Measurements from ENCODE around the gene MPPED2. TPM values are rescaled to one million over a fixed set of nuclear protein-coding genes. Genes with fewer than 3 reads are reported as not detected.

Gene MPPED2, protein sequence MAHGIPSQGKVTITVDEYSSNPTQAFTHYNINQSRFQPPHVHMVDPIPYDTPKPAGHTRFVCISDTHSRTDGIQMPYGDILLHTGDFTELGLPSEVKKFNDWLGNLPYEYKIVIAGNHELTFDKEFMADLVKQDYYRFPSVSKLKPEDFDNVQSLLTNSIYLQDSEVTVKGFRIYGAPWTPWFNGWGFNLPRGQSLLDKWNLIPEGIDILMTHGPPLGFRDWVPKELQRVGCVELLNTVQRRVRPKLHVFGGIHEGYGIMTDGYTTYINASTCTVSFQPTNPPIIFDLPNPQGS
- 1 to 10 TPM in 2 of 3 donors, under 1 TPM in 1; 0.99 to 4.2 (median 2.5) TPM for total RNA-seq
- total RNA-seq (2013): 2.4 TPM

DNA sequence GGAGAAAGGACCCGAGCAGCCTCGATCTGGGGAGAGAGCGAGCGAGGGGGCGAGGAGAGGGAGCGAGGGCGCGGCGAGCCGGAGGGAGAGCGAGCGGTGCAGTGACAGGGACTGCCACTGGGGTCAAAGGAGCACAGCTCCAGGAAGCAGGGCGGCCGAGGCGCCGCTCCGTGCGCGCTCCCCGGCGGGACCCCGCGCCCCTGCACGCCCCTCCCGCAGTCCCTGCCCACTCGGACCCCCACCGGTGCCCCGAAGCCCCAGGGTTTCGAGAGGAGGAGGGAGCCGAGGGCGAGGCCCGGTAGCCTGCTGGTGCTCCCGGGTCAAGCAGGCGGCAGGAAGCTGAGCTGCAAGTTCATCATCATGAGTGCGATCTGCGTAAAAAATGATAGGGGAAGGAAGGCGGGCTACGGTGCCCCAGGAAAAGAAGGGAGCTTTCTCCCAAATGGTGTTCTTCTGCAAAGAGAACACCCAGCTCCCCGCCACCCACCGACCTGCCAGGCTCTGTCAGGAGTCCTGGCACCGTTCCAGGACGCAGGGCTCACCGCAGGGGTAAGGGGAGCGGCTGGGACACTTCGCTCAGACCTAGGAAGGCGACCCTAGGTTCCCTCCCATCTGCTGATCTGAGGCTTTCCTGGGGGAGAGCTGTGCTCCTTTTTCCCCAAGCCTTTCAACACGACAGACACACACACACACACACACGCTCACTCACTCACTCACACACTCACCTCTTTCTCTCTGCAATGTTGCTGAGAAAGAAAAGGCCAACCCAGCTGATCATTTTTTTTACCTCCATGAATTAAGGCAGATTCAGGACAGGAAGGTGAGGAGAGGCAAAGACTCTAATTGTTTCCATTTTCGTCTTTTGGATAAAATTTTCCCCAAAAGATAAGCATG, at the start of gene MPPED2:
Gene MPPED2 (minus strand): TSS at position 103 of the 894 bp plus-strand sequence. CDS start 5,980 bp downstream, outside the sequence.
- H3K27me3 ChIP-seq (ENCODE audit: control insufficient read depth, insufficient read depth, low read length): peaks cover 35% of the 10 kb centered on the region
- peaks cover 20% of the 10 kb centered on the region for H3K4me1 ChIP-seq (ENCODE audit: control insufficient read depth, insufficient read depth, low read length)
- intact Hi-C loops (cut with micrococcal nuclease): no loop called here
- H3K4me3 ChIP-seq (ENCODE audit: low read length): peak within 1 kb of the TSS; percentile 37
- TF ChIP-seq, protein P1, sequence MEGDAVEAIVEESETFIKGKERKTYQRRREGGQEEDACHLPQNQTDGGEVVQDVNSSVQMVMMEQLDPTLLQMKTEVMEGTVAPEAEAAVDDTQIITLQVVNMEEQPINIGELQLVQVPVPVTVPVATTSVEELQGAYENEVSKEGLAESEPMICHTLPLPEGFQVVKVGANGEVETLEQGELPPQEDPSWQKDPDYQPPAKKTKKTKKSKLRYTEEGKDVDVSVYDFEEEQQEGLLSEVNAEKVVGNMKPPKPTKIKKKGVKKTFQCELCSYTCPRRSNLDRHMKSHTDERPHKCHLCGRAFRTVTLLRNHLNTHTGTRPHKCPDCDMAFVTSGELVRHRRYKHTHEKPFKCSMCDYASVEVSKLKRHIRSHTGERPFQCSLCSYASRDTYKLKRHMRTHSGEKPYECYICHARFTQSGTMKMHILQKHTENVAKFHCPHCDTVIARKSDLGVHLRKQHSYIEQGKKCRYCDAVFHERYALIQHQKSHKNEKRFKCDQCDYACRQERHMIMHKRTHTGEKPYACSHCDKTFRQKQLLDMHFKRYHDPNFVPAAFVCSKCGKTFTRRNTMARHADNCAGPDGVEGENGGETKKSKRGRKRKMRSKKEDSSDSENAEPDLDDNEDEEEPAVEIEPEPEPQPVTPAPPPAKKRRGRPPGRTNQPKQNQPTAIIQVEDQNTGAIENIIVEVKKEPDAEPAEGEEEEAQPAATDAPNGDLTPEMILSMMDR (IDR thresholded peaks at IDR 0.05): peak; percentile 35
- Mint-ChIP-seq H3K27ac (no peak within 1 kb of the TSS), H3K36me3 (no peaks in the 10 kb centered on the region), H3K4me3 (peak within 1 kb of the TSS; percentile 81), H3K27me3 (ENCODE audit: low read depth in 2 of 2) (peaks cover 50 to 58% of the 10 kb centered on the region in 2 donors), H3K4me1 (peaks cover 13 to 17% of the 10 kb centered on the region in 2 donors), H3K9me3 (no peaks in the 10 kb centered on the region)
- H3K36me3 ChIP-seq (ENCODE audit: control insufficient read depth, insufficient read depth, low read length): no peaks in the 10 kb centered on the region
- WGBS (ENCODE audit: insufficient coverage): 3% methylated on average over 48 of the region's 49 CpGs
- DNase-seq: peak; percentile 16 to 18
- H3K9me3 ChIP-seq (ENCODE audit: control insufficient read depth, insufficient read depth, low read length): no peaks in the 10 kb centered on the region
- no peak within 1 kb of the TSS for H3K27ac ChIP-seq (ENCODE audit: low read length)
- ATAC-seq: peak; percentile 62 to 86 (median 76)

DNA sequence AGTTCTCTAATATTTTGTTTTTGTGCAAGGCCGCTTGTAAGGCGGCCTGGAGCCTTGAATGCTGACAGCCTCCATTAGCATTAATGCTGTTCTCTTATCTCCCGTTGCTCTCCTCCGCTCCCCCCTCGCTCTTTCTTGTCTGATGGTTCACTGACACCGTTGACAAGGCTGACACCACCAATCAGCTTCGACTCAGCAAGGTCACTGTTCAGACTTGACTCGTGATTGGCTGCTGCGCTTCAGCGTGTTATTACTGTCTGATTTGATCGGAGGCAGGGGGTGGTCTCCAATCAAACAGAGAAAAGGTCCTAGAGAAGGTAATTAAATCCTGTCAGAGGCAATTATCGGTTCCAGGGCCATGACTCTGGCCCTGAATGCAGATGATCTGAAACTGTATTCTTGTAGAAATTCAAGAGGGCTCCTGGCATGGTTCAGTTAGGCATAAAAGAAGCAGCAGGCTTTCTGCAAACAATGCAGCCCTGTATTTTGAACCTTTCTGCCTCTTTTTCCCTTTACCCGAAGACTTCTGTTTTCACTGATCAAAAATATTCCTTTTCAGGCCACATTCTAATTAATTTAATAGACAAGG, 49.3 kb upstream of the MPPED2 start:
- Histone ChIP-seq H3K27ac (ENCODE audit: low read length) (no peak overlapping the region), H3K27me3 (ENCODE audit: control insufficient read depth, insufficient read depth, low read length) (no peaks in the 10 kb centered on the region), H3K4me1 (ENCODE audit: control insufficient read depth, insufficient read depth, low read length) (no peaks in the 10 kb centered on the region), H3K9me3 (ENCODE audit: control insufficient read depth, insufficient read depth, low read length) (no peaks in the 10 kb centered on the region), H3K36me3 (ENCODE audit: control insufficient read depth, insufficient read depth, low read length) (no peaks in the 10 kb centered on the region), H3K4me3 (ENCODE audit: low read length) (no peak overlapping the region)
- Mint-ChIP-seq H3K27me3 (ENCODE audit: low read depth in 2 of 2) (peaks cover 7 to 19% of the 10 kb centered on the region in 2 donors), H3K27ac (no peak overlapping the region), H3K4me3 (no peak overlapping the region), H3K9me3 (no peaks in the 10 kb centered on the region), H3K36me3 (no peaks in the 10 kb centered on the region), H3K4me1 (no peaks in the 10 kb centered on the region)
- 62% methylated on average over 13 of the region's 13 CpGs for WGBS (ENCODE audit: insufficient coverage)
- DNase-seq: peak in 1 of 2 donors; percentile 1
- intact Hi-C loops (cut with micrococcal nuclease): no loop called here
- no peak for ATAC-seq
- TF ChIP-seq, protein P1 (IDR thresholded peaks at IDR 0.05): no peak

DNA sequence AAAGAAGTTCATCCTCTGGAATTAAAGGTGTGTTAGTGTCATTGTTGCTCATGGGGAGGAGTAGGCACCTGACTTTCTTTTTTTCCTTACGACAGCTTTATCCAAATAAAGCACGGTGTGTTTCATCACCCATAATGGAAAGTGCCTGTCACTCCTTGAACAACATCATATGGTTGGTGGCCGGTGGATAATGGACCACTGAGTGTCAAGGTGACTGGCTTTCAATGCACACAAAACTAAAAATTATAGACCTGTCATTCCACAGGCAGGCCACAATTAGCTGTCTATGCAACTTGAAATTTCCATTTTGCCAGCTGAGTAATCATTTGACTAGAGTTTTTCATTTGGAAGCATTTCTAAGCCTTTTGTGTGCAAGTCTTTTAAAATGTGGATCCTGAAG, 45.0 kb upstream of the MPPED2 start:
- intact Hi-C loops (cut with micrococcal nuclease): no loop called here
- WGBS (ENCODE audit: insufficient coverage): 70% methylated on average over 2 of the region's 3 CpGs
- Histone ChIP-seq H3K27ac (ENCODE audit: low read length) (no peak overlapping the region), H3K4me1 (ENCODE audit: control insufficient read depth, insufficient read depth, low read length) (no peaks in the 10 kb centered on the region), H3K4me3 (ENCODE audit: low read length) (no peak overlapping the region), H3K27me3 (ENCODE audit: control insufficient read depth, insufficient read depth, low read length) (no peaks in the 10 kb centered on the region), H3K9me3 (ENCODE audit: control insufficient read depth, insufficient read depth, low read length) (no peaks in the 10 kb centered on the region), H3K36me3 (ENCODE audit: control insufficient read depth, insufficient read depth, low read length) (no peaks in the 10 kb centered on the region)
- TF ChIP-seq, protein P1 (IDR thresholded peaks at IDR 0.05): no peak
- DNase-seq (no peak), ATAC-seq (no peak)
- H3K9me3 Mint-ChIP-seq: no peaks in the 10 kb centered on the region
- no peak overlapping the region for H3K27ac Mint-ChIP-seq
- no peaks in the 10 kb centered on the region for H3K36me3 Mint-ChIP-seq
- H3K27me3 Mint-ChIP-seq (ENCODE audit: low read depth in 2 of 2): peaks cover 11 to 19% of the 10 kb centered on the region in 2 donors
- no peak overlapping the region for H3K4me3 Mint-ChIP-seq
- no peaks in the 10 kb centered on the region for H3K4me1 Mint-ChIP-seq

Data from natural killer cell (primary cell).